Measurements from ENCODE around the gene FAM219A. TPM values are rescaled to one million over a fixed set of nuclear protein-coding genes. Genes with fewer than 3 reads are reported as not detected.

Gene FAM219A
- total RNA-seq, 2 donors from 2014 or later: 17.1 to 19.6 TPM

GRCh38 chr9:34372467-34373011 is 85.8 kb downstream of the FAM219A start:
- H3K36me3 Mint-ChIP-seq (ENCODE audit: low read depth): peaks cover 62% of the 10 kb centered on the region

DNA sequence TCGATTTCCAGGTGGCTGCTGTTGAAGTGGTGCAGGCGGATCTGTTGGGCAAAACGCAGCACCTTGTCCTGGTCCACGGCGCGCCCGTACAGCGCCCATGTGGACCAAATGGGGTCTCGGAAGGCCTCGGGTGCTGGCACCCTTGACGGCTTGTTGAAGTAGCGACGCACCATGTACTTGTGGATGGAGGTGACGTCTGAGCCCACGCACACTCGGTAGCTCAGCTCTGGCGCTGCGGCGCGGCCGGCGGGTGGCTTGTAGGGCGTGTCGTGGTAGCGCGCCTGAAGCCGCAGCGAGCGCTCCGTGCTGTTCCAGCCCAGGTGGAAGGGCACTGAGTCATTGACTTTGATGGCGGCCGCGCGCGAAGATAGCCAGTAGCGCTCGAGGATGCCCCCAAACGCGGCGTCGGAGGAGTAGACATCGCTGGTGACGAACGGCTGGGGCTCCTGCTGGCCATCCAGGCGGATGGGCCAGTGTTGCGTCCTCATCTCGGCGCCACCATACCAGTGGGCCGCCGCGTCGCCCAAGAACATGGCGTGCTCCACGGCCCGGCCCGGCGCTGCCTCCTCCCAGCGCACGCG is 86.4 kb downstream of the FAM219A start:
- H3K36me3 ChIP-seq (ENCODE audit: control insufficient read depth, insufficient read depth, low read length): peaks cover 66% of the 10 kb centered on the region
- no peaks in the 10 kb centered on the region for H3K27me3 Mint-ChIP-seq (ENCODE audit: insufficient read depth)
- TF ChIP-seq CTCF (conservative IDR thresholded peaks at IDR 0.05): no peak
- H3K36me3 Mint-ChIP-seq (ENCODE audit: low read depth): peaks cover 68% of the 10 kb centered on the region
- H3K27ac ChIP-seq (ENCODE audit: low read depth, low read length): no peak overlapping the region
- H3K9ac ChIP-seq (ENCODE audit: extremely low read depth, low read length, poor library complexity, severe bottlenecking): no peak overlapping the region
- no peak overlapping the region for H3K4me3 ChIP-seq (ENCODE audit: low read length)
- H3K4me1 Mint-ChIP-seq: peaks cover 18% of the 10 kb centered on the region
- H3K9me3 Mint-ChIP-seq: peaks cover 58% of the 10 kb centered on the region
- WGBS, 2 experiments (ENCODE audit: insufficient coverage in 1 of 2, insufficient read length in 1 of 2): 96 to 97% methylated on average over 51 to 60 of the region's 60 CpGs
- H3K4me3 Mint-ChIP-seq: no peak overlapping the region
- no peaks in the 10 kb centered on the region for H3K27me3 ChIP-seq (ENCODE audit: control insufficient read depth, insufficient read depth, low read length, poor library complexity, severe bottlenecking)
- H3K27ac Mint-ChIP-seq: no peak overlapping the region
- H3K9me3 ChIP-seq (ENCODE audit: control insufficient read depth, low read length): peaks cover 44% of the 10 kb centered on the region
- no peak for DNase-seq
- H3K4me1 ChIP-seq (ENCODE audit: control insufficient read depth, insufficient read depth, low read length): no peaks in the 10 kb centered on the region

More at GRCh38 chr9:34372467-34373011, 85.8 kb downstream of the FAM219A start:
- no peak overlapping the region for H3K27ac ChIP-seq (ENCODE audit: low read depth, low read length)
- no peaks in the 10 kb centered on the region for H3K27me3 ChIP-seq (ENCODE audit: control insufficient read depth, insufficient read depth, low read length, poor library complexity, severe bottlenecking)
- peak; percentile 71 for DNase-seq
- H3K9me3 Mint-ChIP-seq: peaks cover 52% of the 10 kb centered on the region
- H3K4me1 Mint-ChIP-seq: peaks cover 18% of the 10 kb centered on the region
- no peak overlapping the region for H3K4me3 ChIP-seq (ENCODE audit: low read length)
- peaks cover 61% of the 10 kb centered on the region for H3K36me3 ChIP-seq (ENCODE audit: control insufficient read depth, insufficient read depth, low read length)
- TF ChIP-seq CTCF (conservative IDR thresholded peaks at IDR 0.05): no peak
- peaks cover 39% of the 10 kb centered on the region for H3K9me3 ChIP-seq (ENCODE audit: control insufficient read depth, low read length)
- no peak overlapping the region for H3K9ac ChIP-seq (ENCODE audit: extremely low read depth, low read length, poor library complexity, severe bottlenecking)
- no peaks in the 10 kb centered on the region for H3K4me1 ChIP-seq (ENCODE audit: control insufficient read depth, insufficient read depth, low read length)
- H3K4me3 Mint-ChIP-seq: no peak overlapping the region
- H3K27me3 Mint-ChIP-seq (ENCODE audit: insufficient read depth): no peaks in the 10 kb centered on the region
- H3K27ac Mint-ChIP-seq: peak overlapping the region; percentile 35
- whole genome bisulfite sequencing, 2 experiments (ENCODE audit: insufficient coverage in 1 of 2, insufficient read length in 1 of 2): 97% methylated on average over 27 to 41 of the region's 41 CpGs

DNA sequence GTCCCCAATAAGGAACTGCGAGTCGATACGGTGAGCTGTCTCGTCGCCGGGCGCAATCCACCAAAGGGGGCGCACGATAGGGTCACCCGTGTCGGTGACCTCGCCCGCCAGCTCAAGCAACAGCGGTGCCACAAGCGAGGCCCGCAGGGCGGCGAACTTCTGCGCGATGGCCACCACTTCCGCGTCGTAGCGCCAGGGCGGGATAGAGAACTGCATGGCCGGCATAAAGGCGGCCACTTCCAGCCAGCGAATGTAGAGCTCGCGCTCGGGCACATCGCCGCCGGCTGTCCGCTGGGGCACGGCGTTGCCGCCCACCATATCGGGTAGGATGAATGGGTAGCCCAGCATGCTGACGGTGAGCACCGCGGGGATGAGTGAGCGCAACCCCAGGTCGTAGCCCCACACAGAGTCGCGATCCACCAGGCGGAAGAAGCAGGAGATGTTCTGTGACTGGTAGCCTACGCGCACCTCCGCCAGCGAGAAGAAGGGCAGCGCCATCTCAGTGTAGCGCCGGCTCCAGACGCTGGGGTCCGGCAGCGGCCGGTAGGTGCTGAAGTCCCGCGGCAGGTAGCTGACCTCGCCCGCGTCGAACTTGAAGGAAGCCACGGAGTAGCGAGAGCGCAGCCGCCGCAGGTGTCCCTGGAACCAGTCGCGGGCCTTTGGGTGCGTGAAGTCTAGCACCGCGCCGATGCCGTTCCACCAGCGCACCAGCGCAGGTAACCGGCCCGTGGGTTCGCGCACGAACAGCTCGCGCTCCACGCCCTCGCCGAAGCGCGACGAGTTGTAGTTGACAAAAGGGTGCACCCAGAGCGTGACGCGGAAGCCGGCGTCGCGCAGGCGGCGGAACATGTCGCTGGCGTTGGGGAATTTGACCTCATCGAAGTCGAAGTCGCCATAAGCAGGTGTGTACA is 87.1 kb downstream of the FAM219A start:
- Mint-ChIP-seq H3K4me1 (peaks cover 18% of the 10 kb centered on the region), H3K27me3 (ENCODE audit: insufficient read depth) (no peaks in the 10 kb centered on the region), H3K9me3 (peaks cover 63% of the 10 kb centered on the region), H3K4me3 (no peak overlapping the region), H3K36me3 (ENCODE audit: low read depth) (peaks cover 76% of the 10 kb centered on the region), H3K27ac (no peak overlapping the region)
- Histone ChIP-seq H3K4me3 (ENCODE audit: low read length) (no peak overlapping the region), H3K27ac (ENCODE audit: low read depth, low read length) (no peak overlapping the region), H3K27me3 (ENCODE audit: control insufficient read depth, insufficient read depth, low read length, poor library complexity, severe bottlenecking) (no peaks in the 10 kb centered on the region), H3K9ac (ENCODE audit: extremely low read depth, low read length, poor library complexity, severe bottlenecking) (no peak overlapping the region), H3K4me1 (ENCODE audit: control insufficient read depth, insufficient read depth, low read length) (no peaks in the 10 kb centered on the region), H3K36me3 (ENCODE audit: control insufficient read depth, insufficient read depth, low read length) (peaks cover 72% of the 10 kb centered on the region), H3K9me3 (ENCODE audit: control insufficient read depth, low read length) (peaks cover 52% of the 10 kb centered on the region)
- WGBS, 2 experiments (ENCODE audit: insufficient coverage in 1 of 2, insufficient read length in 1 of 2): 97 to 98% methylated on average over 98 to 105 of the region's 105 CpGs
- TF ChIP-seq CTCF (conservative IDR thresholded peaks at IDR 0.05): no peak
- DNase-seq: no peak

Data from endodermal cell (in vitro differentiated cells).